Right lobe of liver (tissue), 6 donors: Measurements from ENCODE around the gene IFFO2. TPM values are rescaled to one million over a fixed set of nuclear protein-coding genes. Genes with fewer than 3 reads are reported as not detected.
A peak's percentile ranks its signal among the peaks of the same experiment; 100 is the strongest.

Source experiments
- ATAC-seq, 4 donors: fragments of 200-7000 bp; cut with Tn5 transposase; one replicate each; pipeline ENCODE4 v1.9.1; 2020; ENCODE audit warnings: mild to moderate bottlenecking in 4 of 4, moderate library complexity in 4 of 4
- DNase-seq, 3 donors: peaks; one replicate each; pipeline ENCODE4 v3.0.0-alpha.2; 2020
- H3K27ac ChIP-seq, 3 donors: fragments of 200-600 bp; one replicate each; pipeline ENCODE4 v1.8.0; 2022
- H3K27me3 ChIP-seq, 2 donors: fragments of 200-600 bp; one replicate each; pipeline ENCODE4 v1.8.0; 2022
- H3K36me3 ChIP-seq, 4 donors: fragments of 200-600 bp; sonication (generic) in 1 of 4; one replicate each; pipeline versions ENCODE4 v1.5.1 to v1.8.0; 2017 to 2022; ENCODE audit warnings: control low read depth in 1 of 4
- H3K4me1 ChIP-seq, 4 donors: fragments of 200-600 bp; sonication (generic) in 1 of 4; one replicate each; pipeline versions ENCODE4 v1.5.1 to v1.8.0; 2017 to 2022; ENCODE audit warnings: control low read depth in 1 of 4
- H3K4me3 ChIP-seq, 3 donors: fragments of 200-600 bp; one replicate each; pipeline ENCODE4 v1.8.0; 2022
- H3K9me3 ChIP-seq, 4 donors: fragments of 200-600 bp; sonication (generic) in 1 of 4; one replicate each; pipeline versions ENCODE4 v1.5.1 to v1.8.0; 2017 to 2022; ENCODE audit warnings: control low read depth in 1 of 4
- CTCF ChIP-seq, 4 donors: fragments of 200-600 bp in 3 of 4; fragments of 450-650 bp in 1 of 4; IDR thresholded peaks; one replicate each; pipeline versions ENCODE4 v1.5.1 to v1.8.0; 2016 to 2022; ENCODE audit warnings: antibody characterized with exemption in 4 of 4, mild to moderate bottlenecking in 2 of 4
- POLR2A ChIP-seq: fragments of 450-650 bp; IDR thresholded peaks from one replicate; pipeline ENCODE4 v1.6.1; 2017; ENCODE audit warnings: antibody characterized with exemption, mild to moderate bottlenecking
- WGBS: methylation state at CpG from one replicate; pipeline ENCODE4 v1.1.6; 2018; ENCODE audit warnings: low coverage, low lambda C conversion rate; ENCODE audit not compliant: insufficient coverage; ENCODE audit errors: missing lambda C conversion rate; 5-methylcytosine and 5-hydroxymethylcytosine counted together
- intact Hi-C, 2 donors: fragments of 100-400 bp; cut with DNase I; formaldehyde crosslinking; loops; one replicate each; pipeline versions ENCODE4 v1.11.2 to v1.14.1; 2022
- total RNA-seq, 6 experiments: library from RNA; depleted of rRNA in 2 of 6; stranded (reverse); fragments of >200 nt in 2 of 6; fragmentation: NEBNext Ultra II Directional in 3 of 6; extraction: Animal tissue kit (Norgen Biotek cat#: 25700) in 3 of 6; gene quantifications; one replicate each; pipeline versions ENCODE4 v1.1.0 to v1.2.4, GENCODE V29; 2016 to 2023
- donor health status: DM: no; HTN: yes; CAD: no.
- donor health status: DM: no; HTN: no; CAD: no.
- donor health status: DM: no; HTN: no; CAD: no.
- donor health status: DM: no; HTN: yes; CAD: no.
- donor health status: DM: no; HTN: yes; CAD: no.

The IFFO2 gene
- total RNA-seq, 6 experiments from 2014 or later, result 2.9 to 12.7 (median 7.2) TPM

- 65% methylated on average over 2 of the region's 8 CpGs for WGBS
- peak in 1 of 3 donors; percentile 21 for DNase-seq
- no peak for ATAC-seq
These were observed 19.6 kb upstream of the IFFO2 start for GRCh38 chr1:18976096-18976495.

GRCh38 chr1:18974606-18975005 lies 18.1 kb upstream of the IFFO2 start:
- H3K27me3 ChIP-seq, result no peaks in the 10 kb centered on the region
- H3K36me3 ChIP-seq, result no peaks in the 10 kb centered on the region
- intact Hi-C loops, result no loop called here
- ATAC-seq, result no peak
- H3K4me3 ChIP-seq, result no peak overlapping the region
- 75% methylated on average over 6 of the region's 7 CpGs for WGBS
- H3K4me1 ChIP-seq, result no peaks in the 10 kb centered on the region
- no peak for DNase-seq
- no peaks in the 10 kb centered on the region for H3K9me3 ChIP-seq
- TF ChIP-seq CTCF (IDR thresholded peaks at IDR 0.05) (no peak), POLR2A (no peak)
- no peak overlapping the region for H3K27ac ChIP-seq

More at GRCh38 chr1:18976096-18976495, 19.6 kb upstream of the IFFO2 start:
- no peaks in the 10 kb centered on the region for H3K27me3 ChIP-seq
- no peaks in the 10 kb centered on the region for H3K9me3 ChIP-seq
- no peak for TF ChIP-seq CTCF (IDR thresholded peaks at IDR 0.05)
- TF ChIP-seq POLR2A, result no peak
- H3K4me1 ChIP-seq, result no peaks in the 10 kb centered on the region
- intact Hi-C loops, result no loop called here
- no peak overlapping the region for H3K4me3 ChIP-seq
- H3K27ac ChIP-seq, result no peak overlapping the region
- no peaks in the 10 kb centered on the region for H3K36me3 ChIP-seq

GRCh38 chr1:18974005-18974404 lies 17.5 kb upstream of the IFFO2 start:
- intact Hi-C loops, result no loop called here
- WGBS, result no CpG with 5 or more reads among the region's 8 CpGs
- Histone ChIP-seq H3K27ac (no peak overlapping the region), H3K9me3 (no peaks in the 10 kb centered on the region), H3K4me3 (no peak overlapping the region), H3K36me3 (no peaks in the 10 kb centered on the region), H3K4me1 (no peaks in the 10 kb centered on the region), H3K27me3 (no peaks in the 10 kb centered on the region)
- no peak for DNase-seq
- no peak for ATAC-seq
- TF ChIP-seq POLR2A (no peak), CTCF (IDR thresholded peaks at IDR 0.05) (no peak)

GRCh38 chr1:18973446-18973955 lies 17.0 kb upstream of the IFFO2 start:
- DNase-seq, result no peak
- Histone ChIP-seq H3K9me3 (no peaks in the 10 kb centered on the region), H3K36me3 (no peaks in the 10 kb centered on the region), H3K4me1 (no peaks in the 10 kb centered on the region), H3K4me3 (no peak overlapping the region), H3K27me3 (no peaks in the 10 kb centered on the region), H3K27ac (no peak overlapping the region)
- TF ChIP-seq CTCF (IDR thresholded peaks at IDR 0.05), result no peak
- no peak for TF ChIP-seq POLR2A
- no peak for ATAC-seq
- intact Hi-C loops, result no loop called here
- 72% methylated on average over 6 of the region's 7 CpGs for WGBS

GRCh38 chr1:18972991-18973390 lies 16.5 kb upstream of the IFFO2 start:
- Histone ChIP-seq H3K9me3 (no peaks in the 10 kb centered on the region), H3K4me3 (no peak overlapping the region), H3K36me3 (no peaks in the 10 kb centered on the region), H3K27me3 (no peaks in the 10 kb centered on the region), H3K27ac (no peak overlapping the region), H3K4me1 (no peaks in the 10 kb centered on the region)
- WGBS, result 24% methylated on average over 2 of the region's 7 CpGs
- intact Hi-C loops, result no loop called here
- DNase-seq, result no peak
- ATAC-seq, result peak in 3 of 4 donors; percentile 14 to 43 (median 42)
- TF ChIP-seq CTCF (IDR thresholded peaks at IDR 0.05), result no peak
- TF ChIP-seq POLR2A, result no peak
